Measurements from ENCODE around the gene MRAS. TPM values are rescaled to one million over a fixed set of nuclear protein-coding genes. Genes with fewer than 3 reads are reported as not detected.

The MRAS gene
- total RNA-seq, 1 experiment from 2014 or later, result 1.7 TPM

DNA sequence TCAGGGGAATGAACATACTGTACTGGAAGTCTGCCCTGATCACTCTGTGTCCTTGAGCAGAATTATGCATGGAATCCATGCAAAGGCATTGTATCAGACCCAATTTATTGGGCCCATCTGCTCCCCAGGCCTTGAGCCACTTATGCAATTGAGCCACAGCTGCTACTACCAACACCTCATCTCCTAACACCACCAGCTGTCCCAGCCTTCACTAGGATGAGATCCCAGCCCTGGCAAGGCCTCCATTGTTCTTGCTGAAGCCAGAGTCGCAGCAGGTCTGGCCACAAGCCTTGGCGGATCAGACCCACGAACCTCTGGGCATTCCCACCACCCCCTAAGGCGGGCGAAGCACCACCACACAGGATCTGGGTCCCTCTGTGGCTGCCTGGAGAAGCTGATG is 9.6 kb upstream of the MRAS start:
- no peak for DNase-seq (ENCODE audit: extremely low read depth, low read depth)

DNA sequence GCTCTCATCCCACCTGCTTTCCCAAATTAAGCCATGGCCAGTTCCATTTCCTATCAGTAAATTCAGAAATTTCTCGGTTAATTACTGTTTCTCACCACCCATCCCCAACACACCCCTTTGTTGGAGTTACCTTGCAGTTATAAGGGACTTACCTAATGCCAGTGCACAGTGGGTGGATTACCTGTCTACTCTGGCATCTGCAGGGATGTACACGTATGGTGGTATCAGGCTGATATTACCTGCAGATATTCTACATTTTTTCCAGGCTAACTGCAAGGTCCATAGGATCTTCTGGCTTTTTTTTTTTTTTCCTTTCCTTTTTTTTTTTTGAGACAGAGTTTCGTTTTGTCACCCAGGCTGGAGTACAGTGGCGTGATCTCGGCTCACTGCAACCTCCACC is 7.9 kb upstream of the MRAS start:
- no peak for DNase-seq (ENCODE audit: extremely low read depth, low read depth)

DNA sequence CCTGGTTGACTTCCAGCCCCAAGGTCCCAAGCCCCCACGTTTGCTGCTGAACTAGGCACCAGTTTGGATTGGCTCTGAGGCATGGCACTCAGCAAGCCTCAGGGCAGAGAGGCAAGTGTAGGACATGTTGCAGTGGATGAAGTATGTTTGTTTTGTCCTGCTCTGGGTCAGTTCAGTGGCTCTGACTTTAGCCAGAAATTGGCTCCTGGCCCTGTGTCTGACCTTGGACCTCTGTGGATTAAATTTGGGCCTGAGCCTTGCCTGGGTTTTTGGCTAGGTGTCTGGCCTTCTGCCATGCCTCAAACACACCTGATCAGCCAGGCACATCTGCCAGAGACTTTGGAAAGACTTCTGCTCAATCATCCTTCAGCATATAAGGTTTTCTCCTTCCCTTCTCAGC is 3.6 kb upstream of the MRAS start:
- no peak for DNase-seq (ENCODE audit: extremely low read depth, low read depth)

DNA sequence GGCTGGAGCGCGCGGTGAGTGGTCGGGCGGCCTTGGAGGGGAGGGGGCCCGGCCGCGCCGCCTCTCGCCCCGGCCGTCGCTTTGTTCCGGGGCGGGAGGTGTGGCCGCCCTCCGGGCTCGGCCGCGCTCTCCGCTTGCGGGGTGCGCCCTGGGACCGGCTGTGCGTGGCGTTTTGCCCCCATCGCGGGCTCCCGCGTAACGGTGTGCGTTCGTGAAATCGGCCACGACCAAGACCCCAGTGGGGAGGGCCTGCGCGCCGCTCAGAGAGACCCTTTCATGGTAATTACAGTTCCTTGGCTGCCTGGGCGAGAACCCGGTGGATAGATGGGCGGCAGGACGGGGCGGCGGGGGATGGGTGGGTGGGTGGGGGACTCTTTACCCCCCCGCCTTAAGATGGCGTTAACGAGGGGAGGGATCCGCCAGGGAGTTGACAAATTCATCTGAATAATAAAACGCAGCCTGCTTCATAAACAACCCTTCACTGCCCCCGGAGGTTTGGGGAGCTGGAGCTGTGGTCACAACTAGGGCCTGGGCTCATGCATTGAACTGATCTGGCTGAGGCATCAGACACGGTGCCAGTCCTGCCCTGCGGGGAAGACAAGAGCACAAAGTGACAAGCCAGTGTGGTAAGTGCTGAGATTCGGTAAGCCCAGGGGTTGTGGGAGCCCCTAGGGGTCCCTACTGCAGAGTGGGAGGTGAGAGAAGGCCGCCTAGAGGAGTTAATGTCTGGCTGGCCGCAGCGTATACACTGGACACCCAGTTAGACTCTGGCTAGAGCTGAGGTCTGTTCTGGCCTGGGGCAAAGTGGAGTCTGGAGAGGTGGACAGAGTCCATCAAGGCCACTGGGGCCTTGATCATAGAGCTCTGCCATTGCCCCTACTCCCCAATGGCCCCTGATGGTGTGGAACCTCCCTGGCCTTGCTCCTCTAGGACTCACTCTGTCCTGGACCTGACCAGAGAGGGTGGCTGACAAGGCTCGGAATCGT is 668 bp downstream of the MRAS start:
- DNase-seq (ENCODE audit: extremely low read depth, low read depth), result no peak

DNA sequence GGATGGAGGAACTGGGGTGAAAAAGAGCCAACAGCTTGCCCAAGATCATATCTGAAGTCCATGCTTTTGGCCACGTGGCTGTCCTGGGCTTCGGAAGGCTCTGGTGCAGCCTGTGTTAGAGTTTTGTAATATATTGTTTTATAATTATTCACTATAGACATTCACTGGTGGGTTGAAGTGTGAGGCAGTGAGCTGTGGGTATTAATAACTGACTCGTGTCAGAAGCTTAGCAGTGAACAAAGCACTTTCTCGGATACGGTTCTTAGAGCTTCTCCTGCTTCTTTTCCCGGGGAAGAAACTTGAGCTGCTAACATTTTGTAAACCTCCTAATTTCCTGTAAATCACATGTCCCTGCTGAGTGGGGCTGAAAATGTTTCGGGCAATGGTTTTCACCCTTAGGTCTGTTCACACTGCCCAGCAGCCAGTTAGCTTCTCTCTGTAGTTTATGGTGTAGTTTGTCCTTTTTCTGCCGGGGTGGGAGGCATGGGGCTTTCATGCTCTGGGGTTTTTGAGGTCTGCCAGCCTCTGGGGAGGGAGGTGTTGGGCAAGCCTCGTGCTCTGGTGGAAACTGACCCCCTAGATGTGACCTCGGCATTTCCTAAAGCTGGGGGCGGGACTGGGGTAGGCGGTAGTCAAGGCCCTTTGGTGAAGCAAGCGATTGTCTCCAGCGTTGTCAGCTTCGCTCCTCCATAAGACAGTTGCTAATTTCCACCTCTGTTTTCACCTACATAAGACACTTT is 1.7 kb downstream of the MRAS start:
- DNase-seq (ENCODE audit: extremely low read depth, low read depth), result no peak

DNA sequence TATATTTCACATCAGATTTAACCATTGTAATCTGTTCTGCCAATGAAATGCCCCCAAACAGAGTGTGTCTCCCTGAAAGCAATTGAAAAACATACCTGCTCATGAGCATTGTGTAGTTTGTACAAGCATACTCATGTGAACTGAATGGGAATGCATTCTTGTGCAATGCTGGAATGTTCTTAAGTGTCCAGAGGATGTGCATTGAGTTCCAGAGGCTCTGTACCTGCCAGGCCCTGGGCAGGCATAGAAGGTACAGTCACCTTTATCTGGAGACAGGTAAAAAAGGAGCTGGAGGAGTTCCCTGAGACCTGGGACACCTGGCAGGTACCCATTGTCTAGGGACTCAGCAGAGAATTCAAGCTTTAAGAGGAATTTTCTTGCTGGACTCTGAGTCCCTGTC is 2.8 kb downstream of the MRAS start:
- DNase-seq (ENCODE audit: extremely low read depth, low read depth), result no peak

DNA sequence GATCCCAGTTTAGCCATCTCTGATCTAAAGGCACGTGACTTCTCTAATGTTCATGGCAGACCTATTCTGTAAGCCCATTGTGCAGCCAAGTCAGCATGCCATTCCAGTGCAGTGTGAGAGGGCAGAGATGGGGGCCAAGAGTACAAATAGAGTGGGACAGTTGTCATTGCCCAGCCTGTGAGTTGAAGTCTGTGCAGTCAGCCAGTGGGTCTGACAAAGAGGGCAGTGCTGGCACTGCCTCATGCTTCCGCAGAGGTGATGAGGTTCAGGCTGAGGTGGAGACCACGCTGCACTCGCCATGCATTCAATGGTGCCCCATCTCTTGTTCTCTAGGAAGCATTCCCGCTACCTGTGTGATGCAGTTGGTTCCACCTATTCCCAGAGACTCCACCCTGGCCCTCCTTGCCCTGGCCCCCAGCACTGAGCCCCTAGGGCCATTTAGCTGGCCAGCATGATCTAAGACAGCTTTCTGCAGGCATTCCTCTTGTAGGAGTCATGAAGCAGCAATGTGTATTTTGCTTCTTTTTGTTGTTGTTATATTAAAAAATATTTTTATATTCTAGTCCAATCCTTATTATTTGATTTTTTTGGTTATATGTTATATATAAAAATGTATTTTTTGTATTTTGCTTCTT is 3.7 kb downstream of the MRAS start:
- no peak for DNase-seq (ENCODE audit: extremely low read depth, low read depth)

DNA sequence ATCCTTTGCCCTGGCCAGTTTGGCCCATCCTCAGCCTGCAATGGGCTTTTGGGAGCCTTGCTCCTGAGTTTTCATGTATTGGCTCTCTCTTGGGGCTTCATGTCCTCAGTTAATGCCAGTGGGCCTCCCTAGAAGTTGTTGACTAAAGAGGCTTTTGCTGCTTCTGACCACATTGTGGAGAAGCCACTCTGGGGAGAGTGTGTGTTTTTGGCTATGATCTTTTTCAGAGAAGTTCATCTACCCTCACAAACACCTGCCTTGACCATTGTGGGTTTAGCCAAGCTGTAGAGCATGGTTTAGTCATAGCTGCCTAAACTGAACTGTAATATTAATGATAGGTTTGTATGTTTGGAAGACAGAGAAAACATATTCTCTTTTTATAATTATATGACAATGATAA is 6.0 kb downstream of the MRAS start:
- DNase-seq (ENCODE audit: extremely low read depth, low read depth), result no peak

DNA sequence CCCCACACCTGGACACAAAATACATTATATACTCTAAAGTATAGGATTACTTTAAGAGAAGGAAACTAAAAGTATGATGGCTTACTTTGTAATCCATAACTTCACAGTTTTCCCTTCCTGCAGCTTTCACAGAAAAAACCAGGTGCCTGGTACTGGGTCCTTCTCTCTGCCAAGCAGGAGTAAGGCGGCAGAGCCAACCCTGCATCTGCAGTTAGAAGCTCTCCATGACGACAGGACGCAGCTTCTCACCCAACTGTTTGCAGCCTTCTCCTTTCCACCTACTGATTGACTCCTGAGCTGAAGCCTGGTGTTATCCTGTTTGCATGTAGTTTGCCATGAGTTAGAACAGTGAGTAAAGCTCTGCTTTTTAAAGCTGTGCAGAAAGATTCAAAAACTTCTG is 6.7 kb downstream of the MRAS start:
- no peak for DNase-seq (ENCODE audit: extremely low read depth, low read depth)

DNA sequence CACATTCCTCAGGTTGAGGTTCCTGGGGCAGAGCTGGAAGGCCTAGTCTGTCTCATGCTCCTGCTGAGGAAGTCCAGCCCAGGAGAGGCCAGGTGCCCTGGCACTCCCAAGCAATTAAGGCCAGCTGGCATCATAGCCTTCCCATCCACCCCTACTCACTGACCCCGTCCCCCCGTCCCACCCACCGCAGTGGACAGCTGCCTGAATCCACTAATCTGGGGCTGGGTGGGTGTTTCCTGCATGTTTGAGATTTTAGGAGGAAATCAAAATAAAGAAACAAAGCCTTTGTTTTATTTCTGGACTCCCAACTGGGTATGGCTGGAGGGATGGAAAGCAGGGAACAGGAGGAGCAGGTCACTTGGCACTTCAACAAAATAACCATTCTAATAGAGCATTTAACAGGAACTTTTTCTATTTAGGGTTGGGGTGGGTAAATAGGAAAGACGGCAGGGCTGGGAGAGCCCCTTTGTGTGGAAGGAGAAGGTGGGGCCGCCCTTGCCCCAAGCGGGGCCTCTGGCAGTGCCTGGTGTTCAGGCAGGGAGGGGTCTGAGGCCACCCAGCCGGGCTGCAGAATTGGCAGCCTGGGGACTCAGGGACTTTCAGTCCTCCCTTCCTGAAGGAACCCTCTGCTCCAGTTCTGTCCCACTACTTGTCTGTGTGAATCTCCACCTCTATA is 8.5 kb downstream of the MRAS start:
- no peak for DNase-seq (ENCODE audit: extremely low read depth, low read depth)

DNA sequence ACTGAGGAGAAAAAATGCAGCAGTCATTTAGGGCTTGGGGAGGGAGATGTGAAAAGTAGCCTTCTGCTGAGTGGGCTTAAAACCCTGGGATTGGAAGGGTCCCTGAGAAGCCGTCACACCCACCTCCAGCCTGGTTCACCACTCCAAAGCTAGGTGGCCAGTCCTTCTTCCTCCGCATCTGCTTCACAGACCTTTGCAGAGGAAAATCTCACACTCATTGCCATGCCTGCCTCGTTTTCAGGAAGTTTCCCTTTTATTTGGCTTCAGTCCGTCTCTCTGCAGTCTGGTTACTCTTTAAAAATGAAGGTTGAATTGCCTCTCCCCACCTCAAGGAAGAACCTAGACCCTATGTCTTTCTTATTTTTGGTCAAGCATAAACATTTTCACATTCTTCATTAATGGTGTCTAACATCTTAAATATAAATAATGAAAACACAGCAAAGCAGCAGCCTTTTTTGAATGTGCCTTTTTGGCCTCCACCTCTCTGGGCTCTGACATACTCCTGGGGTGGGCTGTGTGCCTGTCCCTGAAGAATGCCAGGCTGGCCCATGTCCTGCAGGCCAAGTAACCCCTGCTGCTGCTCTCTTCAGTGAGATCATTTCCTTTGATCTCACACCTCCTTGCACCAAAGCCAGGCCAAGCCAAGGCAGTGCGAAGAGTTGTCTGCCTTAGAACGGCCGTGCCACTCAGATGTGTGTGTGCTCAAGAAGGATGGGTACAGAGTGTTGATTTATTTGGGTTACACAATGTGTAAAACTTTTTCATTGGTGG is 11.0 kb downstream of the MRAS start:
- DNase-seq (ENCODE audit: extremely low read depth, low read depth), result no peak

DNA sequence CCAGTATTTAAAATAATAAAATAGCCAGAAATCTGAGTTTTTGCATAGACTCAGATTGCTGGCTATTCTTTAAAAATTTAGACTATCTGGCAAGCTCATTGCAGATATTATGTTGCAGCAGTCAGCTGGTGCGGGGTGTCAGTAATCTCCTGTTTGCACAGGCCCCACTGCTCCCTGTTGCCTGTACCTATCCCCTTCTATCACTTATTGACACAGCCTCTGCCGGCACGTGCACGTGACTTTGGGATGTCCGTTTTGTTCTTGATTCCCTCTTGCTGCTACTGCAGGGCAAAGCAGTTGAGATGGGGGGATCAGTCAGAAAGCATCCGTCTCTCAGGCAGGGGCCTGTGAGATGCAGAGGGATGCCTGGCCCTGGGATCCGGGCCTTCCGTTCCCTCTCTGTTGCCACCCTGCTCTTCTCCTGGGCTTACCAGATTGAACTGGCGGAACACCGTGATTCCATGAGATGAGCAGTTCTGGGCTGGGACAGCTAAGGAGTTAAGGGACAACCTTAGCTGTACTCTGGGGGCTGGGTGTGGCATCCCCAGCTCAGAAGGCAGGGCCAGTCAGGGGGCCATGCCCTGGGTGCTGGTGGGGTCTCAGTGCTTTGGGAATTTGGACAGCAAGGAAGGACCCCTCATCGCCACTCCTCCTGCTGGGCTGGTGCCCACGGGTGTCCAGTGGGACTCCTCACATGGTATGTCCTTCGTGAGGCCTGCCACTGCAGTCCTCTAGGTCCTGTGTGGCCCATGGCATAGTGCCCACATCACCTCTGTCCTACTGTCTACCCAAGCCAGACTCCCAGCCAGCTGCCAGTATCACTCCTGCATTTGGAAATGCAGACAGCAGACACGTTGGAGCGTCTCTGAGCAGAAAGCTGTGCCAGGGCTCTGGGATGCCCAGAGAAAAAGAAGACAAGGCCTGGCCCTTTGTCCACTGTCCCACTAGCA is 11.8 kb downstream of the MRAS start:
- no peak for DNase-seq (ENCODE audit: extremely low read depth, low read depth)

DNA sequence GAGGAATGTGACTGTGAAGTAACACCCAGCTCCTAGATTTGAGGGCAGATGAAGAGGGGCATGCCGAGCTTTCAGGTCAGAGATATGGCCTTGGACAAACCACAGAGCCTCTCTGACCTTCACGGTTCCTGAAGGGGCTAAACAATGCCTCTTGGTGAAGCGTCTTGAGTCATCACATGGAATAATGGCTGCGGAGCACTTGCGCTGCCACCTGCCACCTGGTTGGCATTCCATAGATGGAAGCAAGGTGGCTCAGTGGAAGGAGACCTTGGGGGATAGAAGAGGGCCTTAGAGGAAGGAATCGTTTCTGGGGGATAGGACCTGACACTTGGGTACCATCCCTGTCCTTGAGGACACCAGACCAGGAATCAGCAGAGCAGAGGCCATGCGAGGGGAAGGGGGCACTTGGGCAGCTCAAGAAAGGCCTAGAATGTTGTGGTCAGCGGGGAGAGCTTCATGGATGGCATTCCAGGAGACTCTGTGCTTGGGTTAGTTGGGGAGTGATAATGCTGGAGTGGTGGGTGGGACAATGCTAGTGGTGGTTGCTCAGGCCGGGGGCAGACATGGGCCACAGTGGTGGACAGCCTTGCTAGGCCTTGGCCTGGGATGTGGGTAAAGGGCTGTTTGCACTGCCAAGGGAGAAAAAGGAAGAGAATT is 12.6 kb downstream of the MRAS start:
- DNase-seq (ENCODE audit: extremely low read depth, low read depth), result no peak

DNA sequence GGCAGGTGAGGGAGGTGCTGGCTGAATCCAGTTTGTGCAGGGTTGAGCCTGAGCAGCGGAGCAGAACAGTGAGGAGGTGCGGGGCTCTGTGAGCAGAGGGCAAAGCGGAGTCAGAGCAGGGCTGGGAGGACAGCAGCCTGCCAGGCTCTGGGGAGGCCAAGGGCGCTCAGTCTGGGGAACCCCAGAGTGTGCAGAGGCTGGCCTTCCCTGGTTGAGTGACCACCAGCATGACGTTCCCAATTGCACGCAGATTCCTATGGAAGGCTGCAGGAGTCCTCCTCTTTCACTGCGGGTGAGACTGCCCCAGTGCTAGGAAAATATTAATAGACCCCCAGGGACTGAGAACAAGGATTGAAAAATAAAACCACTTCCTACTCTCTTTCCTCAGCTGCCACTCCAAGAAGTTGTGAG is 13.2 kb downstream of the MRAS start:
- DNase-seq (ENCODE audit: extremely low read depth, low read depth), result no peak

DNA sequence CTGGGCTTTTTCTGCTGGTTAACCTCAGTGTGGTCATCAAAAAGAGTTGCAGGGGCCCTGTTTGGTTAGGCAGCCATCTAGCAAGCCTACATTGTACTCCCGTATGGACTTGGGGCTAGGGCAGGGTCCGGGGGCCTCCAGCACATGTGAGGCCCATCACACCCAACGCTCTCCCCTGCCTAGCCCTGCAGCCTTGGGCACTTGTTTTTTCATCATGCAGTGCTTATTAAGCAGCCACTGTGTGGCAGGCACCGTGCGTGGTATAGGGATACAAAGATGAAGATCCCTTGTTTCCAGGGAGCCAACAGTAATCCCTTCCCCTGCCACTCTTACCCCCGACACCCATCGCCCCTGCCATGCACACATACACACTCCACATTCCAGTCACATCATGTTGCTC is 14.2 kb downstream of the MRAS start:
- DNase-seq (ENCODE audit: extremely low read depth, low read depth), result no peak

DNA sequence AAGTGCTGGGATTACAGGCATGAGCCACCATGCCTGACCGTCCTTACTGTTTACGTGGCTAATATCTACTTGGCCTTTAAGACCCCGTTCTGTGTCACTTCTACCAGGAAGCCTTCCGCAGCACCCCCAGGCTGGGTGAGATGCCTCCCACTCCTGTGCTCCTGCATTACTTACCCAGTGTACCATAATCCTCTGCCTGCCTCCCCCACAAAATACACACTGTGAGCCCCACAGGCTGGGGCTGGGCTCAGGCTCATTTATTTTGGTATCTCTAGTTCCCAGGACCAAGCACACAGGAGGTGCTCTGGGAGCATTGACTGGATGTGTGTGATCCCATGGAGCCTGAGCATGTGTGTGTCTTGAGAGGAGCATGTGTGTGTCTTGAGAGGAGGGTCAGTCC is 14.9 kb downstream of the MRAS start:
- no peak for DNase-seq (ENCODE audit: extremely low read depth, low read depth)

DNA sequence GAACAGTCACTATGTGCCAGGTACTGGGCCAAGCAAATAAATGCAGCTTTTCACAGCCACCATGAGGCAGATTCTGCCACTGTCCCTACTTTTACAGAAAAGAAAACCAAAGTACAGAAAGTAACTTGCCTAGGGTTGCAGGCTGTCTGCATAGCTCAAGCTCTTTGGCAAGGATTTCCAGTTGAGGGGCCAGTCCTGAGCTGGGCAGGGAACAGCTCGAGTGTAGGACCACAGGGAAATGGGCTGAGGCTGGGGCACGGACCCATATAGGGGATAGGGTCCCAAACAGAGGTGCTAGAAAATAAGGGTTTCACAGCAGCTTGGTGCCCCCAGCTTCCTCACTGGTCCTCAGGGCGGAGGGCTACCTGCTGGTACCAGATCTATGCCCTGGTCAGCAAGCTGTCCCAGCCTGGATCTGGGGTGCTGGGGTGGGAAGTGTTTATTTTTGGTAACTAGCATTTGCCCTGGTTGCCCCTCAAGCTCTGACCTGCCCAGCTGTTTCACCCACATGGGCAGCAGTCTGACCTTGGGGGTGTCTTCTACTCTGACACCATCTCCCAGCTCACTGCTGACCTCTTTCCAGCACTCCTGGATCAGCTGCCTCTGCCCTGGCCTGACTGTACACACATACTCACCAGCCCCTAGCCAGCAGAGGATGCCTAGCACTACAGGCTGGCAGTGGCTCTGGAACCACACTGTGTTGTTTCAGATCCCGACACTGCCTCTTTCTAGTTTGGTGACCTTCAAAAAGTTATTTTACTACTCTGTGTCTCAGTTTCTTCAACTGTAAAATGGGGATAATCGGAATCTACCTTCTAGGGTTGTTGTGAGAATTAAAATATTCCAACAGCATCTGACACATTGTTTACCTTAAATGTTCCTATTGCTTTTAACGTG is 16.2 kb downstream of the MRAS start:
- DNase-seq (ENCODE audit: extremely low read depth, low read depth), result no peak

DNA sequence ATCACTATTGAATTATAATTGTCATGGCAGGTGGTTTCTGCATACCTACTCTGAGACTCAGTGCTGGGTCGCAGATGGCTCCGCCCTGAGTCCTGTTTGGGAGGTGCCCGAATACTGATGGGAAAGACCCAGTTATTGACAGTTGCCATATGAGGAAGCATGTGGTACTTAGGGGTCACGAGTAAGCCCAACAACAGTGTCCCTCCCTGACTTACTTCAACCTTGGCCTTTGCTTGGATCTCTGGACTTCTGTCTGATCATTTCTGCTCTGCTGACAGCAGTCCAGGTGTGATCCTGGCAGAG is 16.8 kb downstream of the MRAS start:
- DNase-seq (ENCODE audit: extremely low read depth, low read depth), result no peak
